GM18868 (cell line): ENCODE measurements around the gene UBALD1.

Experiments
- ATAC-seq: cut with Tn5 transposase; IDR thresholded peaks from one replicate; pipeline ENCODE4 v1.9.1; 2021; ENCODE audit warnings: mild to moderate bottlenecking, moderate library complexity; ENCODE audit not compliant: unreplicated experiment

Gene UBALD1

DNA sequence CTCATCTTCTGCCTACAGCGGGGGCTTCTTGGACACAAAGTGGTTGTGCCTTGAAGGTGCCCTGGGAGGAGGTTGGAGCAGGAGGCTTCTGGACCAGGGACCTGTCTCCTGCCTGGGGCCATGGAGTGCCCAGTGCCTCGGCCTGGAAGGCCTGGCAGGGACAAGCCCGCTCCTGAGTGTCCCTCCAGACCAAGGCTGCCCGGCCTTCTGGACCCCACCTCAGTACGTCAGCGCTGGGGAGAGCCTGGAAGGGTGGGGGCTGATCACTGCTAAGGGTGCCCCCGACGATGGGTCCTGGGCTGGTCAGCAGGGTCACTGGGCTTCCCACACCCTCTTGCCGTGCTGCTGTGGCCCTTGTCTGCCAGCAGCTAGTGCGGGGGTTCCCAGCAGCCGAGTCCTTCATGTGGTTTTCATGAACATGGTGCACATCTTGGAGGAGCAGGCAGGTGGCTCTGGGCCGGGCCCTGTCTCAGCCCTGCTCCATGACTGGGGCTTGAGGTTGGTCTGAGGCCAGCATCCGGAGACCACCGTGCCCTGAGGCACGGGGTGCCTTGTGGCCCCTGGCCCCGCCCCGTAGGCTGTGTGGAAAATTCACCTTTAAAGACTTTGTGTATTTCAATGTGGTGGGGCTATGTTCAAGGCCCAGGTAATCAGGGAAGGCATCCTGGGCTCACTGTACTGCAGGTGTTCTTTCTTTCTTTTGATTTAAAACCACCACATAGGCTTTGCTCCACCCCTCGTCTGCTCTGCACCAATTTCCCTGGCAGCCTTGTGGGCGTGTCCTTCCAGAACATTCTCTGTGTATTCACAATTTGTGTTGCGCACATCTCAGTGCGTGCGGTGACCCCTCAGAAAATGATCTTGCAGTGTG is 32.3 kb upstream of the UBALD1 start:
- ATAC-seq, result no peak

DNA sequence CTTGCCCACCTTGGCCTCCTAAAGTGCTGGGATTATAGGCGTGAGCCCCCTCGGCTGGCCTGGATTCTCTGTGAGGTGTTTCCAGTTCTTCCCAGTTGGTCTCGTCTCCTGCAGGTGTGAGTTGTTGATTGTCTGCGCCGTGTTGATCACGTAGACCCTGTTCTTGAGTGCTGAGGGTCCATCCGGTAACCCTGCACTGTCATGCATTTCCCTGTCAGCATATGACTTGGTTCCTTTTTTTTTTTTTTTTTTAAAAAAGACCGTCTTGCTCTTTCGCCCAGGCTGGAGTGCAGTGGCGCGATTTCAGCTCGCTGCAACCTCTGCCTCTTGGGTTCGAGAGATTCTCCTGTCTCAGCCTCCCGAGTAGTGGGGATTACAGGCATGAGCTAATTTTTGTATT is 27.2 kb upstream of the UBALD1 start:
- ATAC-seq, result no peak

DNA sequence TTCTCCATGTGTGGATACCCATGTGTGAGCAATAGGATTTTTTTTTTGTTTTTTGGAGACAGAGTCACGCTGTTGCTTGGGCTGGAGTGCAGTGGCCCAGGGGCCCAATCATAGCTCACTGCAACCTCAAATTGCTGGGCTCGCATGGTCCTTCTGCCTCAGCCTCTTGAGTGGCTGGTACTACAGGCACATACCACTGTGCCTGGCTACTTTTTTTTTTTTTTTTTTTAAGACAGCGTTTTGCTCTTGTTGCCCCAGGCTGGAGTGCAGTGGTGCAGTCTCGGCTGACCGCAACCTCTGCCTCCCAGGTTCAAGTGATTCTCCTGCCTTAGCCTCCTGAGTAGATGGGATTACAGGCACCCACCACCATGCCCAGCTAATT is 26.6 kb upstream of the UBALD1 start:
- ATAC-seq, result no peak

DNA sequence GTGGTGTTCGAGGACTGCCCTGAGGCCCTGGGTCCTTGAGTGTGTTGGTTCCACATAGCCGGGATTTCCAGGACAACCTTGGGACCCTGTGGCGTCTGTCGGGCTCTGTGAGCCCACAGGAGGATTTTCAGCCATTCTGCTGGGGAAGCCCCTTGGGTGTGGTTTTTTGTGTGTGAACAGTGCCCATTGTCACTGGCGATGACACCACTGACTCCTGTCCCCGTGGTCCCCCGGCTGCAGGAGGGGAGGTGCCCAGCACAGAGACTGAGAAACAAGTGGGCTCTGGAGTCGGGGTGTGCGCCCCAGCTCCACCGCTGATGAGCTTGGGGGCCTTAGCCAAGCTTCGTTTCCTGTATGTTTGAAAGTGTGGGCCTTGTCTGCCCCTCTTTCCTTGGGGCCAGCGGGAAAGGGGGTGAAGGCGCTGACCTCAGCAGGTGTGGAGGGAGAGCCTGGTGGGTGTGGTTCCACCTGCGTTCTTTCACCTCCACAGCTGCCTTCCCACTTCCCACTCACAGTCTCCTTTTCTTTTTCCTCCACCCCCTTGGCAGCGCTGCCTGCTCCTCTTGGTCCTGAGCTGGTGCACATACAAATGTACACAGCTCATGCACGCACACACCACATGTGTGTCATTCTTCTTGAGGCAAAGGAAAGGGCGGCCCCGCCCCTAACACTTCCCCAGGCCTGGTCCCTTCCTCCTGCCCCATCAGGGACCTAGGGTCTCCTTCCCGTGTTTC is 26.1 kb upstream of the UBALD1 start:
- ATAC-seq, result no peak

DNA sequence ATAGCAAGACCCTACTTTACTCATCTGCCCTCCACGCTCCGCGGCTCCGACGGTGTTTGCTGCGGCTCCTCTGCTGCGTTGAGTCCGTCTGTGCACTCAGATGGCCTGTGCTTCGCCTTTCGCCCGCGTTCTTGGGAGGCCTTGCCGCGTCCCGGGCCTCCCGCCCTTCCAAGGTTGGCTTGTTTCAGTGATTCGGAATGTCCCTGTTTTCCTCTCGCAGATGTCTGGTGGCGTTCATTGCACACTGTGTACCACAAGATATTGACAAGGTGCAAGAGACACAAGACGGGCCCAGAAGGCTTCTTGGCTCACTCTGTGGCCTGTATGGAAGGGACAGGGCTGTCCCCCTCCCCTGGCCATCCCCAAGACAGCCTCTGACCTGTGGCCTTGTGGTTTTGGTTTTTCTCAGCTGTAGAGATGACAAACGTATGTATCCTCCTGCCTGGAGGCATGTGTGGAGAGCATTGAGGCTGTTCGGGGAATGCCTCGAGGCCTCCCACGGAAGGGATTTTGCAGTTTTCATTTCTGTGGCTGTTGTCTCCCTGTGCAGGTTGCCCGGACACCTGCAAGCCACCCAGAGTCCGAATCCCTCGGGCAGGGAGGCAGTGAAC is 25.3 kb upstream of the UBALD1 start:
- ATAC-seq, result no peak

DNA sequence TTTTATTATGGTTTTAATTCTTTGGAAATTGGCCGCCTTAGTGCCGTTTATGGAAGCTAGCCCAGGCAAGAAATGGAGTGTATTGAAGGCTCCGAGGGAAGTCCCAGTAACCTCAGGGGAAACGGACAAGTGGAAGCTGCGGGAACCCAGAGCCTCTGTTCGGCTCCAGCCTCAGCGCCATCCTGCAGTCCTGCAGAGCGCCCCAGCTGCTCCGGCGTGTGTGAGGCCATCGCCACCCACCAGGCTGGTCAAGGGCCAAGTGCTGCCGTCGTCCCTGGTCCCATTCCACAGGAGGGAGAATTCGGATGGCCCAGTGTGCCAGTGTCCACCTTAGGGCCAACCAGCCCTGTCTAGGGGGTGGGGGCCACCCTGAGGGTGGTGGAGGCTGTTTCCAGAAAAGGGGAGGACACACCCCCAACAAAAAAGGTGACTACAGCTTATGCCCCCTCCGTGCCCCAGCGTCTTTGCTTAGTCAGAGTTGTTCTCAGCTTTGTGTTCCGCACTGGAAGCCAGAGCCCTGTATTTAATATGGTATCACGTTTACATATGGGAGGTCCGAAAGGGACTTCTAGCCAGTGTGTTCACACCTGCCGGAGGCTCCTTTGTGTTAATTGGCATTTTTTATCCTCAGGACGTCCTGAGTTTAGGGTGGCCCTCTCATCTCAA is 22.9 kb upstream of the UBALD1 start:
- ATAC-seq, result no peak

DNA sequence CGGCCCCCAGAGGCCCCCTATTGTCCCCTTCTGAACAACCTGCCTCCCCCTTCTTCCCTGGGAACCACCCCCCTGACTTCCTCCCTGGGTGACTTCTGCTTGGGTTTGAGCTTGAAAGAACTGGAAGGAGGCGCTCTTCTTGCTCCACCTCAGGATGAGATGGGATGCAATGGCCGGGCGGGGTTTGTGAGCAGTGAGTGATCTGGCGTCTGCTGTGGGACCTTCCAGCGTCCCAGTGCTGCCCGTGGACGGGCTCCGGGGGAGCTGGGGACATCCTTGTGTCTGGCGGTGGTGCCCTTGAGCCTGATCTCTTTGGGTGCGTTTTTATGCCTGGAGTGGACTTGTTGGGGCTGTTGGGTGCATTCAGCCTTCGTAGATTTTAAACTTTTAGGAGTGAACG is 21.5 kb upstream of the UBALD1 start:
- ATAC-seq, result no peak

DNA sequence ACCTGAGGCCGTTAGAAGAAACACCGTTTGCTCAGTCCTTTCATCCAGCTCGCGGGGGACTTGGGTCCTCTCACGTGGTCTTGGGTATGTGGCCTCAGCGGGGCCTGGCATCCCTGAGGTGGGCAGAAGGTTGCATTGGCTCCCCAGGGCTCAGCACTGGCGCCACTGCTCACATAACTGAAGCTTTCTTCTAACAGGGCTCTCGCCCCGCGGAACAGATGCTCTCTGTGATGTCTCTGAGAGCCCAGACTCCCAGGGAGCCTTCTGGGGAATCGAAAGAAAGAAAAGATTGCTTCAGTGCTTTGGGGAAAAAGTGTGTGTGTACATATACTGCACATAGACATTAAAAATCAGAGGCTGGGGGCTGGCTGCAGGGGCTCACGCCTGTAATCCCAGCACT is 20.1 kb upstream of the UBALD1 start:
- no peak for ATAC-seq

DNA sequence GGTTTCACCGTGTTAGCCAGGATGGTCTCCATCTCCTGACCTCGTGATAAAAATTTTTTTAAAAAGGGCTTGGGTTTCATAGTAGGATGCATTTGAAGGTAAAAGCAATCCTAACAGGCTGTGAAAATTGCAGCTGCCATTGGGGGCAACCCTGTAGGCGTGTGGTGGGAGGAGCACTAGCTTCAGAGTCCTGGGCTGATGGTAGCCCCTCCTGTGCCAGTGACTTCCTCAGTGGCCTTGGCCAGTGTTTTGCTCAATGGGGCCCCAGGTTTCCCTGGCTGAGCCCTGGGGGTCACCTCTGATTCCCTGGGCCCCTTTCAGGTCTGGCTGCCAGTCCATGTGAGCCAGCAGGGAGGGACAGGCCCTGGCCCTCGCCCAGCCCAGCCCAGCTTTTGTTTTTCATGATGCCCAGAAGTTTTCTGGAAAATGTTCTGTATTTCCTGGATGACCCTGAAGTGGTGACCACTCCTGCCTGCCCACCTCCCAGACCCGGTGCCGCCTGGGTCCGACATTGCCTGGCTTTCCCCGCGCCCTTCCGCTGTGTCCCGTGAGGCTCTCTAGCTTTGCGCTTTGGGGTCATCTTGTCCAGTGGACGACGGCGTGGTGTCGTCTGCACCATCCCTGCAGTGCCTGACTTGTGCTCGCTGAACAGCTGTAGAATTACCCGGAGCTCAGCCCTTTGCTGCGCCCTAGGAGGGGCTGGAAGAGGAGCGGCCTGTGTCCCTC is 19.4 kb upstream of the UBALD1 start:
- no peak for ATAC-seq

DNA sequence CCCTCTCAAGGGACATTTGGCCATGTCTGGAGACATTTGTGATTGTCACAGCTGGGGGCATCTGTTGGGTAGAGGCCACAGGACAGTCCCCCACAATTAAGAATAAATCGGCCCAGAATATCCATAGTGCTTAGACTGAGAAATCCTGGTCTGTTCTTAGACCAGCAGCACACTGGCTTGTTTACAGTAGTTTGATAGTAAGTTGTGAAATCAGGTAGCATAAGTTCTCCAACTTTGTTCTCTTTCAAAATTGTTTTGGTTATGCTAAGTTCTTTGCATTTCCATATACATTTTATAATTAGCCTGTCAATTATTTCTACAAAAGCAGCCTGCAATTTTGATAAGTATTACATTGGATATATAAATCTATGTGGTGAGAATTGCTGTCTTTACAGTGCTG is 16.8 kb upstream of the UBALD1 start:
- ATAC-seq, result no peak

DNA sequence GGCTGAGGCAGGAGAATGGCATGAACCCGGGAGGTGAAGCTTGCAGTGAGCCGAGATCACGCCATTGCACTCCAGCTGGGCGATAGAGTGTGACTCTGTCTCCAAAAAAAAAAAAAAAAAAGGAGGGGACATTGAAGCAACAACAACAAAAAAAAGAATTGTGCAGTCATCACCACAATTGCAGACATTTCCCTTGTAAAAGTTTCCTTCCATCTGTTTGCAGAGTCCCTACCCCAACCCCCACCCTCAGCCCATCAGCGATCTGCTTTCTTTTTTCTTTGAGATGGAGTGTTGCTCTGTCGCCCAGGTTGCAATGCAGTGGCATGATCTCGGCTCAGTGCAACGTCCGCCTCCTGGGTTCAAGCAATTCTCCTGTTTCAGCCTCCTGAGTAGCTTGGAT is 13.6 kb upstream of the UBALD1 start:
- no peak for ATAC-seq

DNA sequence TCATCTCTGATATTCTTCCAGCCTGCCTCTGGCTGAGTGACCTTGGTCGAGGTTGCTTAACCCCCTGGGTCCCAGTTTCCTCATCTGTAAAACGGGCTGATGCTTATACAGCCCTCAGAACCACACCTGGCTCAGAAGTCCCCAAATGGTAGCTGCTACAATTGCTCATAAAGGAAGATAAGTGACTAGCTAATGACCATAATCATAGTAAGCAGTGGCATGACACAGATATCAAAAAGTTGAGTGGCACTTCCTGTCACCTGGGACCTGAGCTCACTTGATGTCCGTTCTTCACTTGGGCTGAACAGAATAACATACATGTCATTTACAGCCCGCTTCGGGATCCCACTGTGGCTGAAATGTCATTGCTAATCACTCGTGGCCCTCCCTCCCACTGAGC is 11.7 kb upstream of the UBALD1 start:
- no peak for ATAC-seq

DNA sequence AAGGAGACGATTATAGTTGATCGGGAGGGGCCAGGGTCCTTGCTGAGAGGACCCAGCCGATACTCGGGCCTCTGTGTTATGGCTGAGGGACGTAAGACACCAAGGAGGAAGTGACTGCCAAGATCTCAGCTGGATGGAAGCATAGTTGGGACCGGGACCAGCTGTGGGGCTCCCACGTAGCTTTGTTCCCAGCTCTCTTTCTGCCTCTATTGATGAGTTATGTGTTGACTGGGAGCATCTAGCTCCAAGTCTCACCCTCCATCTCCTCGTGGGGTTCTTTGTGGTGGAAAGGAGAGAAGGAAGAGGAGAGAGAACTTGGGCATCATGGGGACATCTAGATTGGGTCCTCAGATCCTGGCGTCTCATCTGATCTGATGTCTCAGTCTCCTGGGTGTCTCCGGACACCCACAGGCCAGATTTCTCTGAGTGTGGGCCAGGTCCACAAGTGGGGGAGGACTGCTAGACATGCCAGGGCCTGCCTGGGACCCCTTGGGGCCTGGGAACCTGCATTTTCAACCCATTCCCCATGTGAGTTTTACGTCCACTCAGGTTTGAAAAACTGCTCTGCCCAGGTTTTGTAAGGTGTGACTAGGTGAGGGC is 11.0 kb upstream of the UBALD1 start:
- ATAC-seq, result no peak

DNA sequence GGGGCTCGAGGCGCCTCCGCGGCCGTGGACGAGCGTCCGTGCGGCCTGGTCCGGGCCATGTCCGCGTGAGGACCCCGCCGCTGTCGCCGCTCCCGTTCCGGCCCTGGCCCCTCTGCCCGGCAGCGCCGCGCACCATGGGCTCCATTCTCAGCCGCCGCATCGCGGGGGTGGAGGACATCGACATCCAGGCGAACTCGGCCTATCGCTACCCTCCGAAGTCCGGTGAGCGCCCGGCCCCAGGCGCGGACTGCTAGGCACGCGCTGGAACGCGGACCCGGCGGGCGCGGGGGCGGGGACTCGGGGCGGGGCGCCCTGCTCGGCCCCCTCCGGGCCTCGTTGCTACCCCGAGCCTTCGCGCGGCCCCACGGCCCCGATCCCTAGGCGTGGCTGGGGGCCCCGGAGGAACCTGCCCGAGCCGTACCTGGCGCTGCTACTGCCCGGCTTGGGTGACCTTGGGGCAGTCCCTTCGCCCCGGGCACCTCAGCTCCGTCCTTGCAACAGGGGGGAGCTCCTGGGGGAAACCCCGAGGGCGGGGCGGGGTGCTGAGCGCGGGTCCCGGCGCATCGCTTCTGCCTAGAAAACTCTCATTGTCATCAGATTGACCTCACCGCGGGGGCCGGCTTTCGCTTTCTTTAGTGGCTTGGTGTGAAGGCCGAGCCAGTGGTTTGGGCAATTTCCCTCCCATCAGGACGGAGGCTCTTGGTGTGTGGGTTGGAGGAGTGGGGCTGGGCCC is 10.3 kb upstream of the UBALD1 start:
- ATAC-seq, result peak; percentile 61

DNA sequence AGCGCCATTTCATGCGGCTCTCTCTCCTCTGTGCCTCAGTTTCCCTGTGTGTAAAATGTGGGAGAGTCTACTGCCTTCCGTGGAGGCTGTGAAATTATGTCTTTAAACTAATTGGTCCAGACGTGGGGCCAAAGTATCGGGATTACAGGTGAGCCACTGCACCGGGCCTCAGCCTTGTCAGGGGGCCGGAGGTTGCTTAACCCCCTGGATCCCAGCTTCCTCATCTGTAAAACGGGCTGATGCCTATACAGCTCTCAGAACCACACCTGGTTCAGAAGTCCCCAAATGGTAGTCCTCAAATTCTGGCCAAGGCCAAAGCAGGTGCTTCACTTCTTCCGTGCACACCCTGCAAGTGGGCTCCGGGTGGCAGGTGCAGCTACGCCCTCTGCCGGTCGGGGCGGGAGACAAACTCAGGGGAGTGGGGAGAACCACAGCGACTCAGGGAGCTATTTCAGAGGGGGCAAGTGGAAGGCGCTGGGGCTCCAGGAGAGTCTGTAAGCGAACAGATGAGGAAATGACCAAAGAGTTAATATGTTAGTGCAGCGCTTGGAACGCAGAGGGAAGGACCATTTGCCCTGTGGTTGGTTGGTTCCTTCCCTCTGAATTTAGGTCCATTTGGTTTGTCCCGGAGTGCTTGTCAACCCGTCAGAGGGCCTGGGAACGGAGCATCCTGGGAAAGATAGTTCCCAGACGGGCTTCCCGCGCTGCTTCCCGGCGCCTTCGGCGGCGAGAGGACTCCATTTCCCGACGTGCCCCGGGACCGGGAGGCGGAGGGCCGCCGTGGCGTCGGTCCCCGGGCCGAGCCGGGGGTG is 9.5 kb upstream of the UBALD1 start, which contains the start of gene MGRN1:
TSS of gene MGRN1 (plus strand) at position 812 of the 812 bp plus-strand sequence. CDS start 135 bp downstream, outside the sequence.
- peak; percentile 70 for ATAC-seq

DNA sequence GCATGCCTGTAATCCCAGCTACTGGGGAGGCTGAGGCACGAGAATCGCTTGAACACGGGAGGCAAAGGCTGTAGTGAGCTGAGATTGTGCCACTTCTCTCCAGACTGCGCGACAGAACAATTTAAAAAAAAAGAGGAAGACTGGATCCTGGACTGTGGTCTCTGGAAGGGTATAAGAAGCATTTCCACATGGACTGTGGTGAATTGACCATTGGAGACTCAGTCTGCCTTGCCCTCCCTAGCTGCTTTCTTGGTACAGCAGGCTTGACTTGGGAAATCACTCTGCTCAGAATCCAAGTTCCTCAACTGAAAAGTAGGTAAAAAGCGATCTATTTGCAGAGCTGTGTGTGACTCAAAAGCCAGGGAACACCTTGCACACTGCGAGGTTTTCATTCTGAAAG is 8.9 kb upstream of the UBALD1 start:
- no peak for ATAC-seq

DNA sequence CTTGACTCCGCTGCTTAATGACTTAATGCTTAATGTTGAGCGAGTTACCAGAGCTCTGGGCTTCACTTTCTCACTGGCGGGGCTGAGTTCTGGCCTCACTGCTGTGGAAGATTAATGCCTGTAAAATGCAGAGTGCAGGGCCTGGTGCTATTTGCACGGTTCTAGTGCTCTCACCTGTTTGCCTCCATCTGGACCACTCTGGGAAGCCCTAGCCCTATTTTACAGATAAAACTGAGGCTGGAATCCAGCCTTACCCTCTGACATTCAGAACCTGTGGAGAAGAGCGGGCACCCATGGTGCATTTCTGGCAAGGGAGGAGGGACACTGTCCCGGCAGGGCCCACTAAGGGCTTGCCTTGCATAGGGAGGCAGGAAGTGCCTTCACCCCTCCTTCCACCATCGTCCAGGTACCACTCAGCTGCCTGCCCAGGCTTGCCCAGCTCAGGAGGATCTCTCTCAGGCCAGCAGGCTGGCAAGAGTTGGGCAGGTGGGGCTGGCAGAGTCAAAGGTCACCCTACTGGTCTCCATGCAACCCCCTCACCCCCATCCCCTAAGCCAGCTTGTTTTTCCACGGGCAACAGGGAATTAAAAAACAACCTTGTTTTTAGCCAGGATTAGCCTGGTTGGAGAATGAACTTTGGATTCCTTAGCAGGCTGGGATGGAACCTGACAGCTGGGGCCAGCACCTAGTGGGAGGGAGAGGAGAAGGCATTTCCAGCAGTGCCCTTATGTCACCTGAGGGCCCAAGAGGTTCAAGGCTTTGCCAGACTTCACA is 4.1 kb upstream of the UBALD1 start:
- ATAC-seq, result no peak

DNA sequence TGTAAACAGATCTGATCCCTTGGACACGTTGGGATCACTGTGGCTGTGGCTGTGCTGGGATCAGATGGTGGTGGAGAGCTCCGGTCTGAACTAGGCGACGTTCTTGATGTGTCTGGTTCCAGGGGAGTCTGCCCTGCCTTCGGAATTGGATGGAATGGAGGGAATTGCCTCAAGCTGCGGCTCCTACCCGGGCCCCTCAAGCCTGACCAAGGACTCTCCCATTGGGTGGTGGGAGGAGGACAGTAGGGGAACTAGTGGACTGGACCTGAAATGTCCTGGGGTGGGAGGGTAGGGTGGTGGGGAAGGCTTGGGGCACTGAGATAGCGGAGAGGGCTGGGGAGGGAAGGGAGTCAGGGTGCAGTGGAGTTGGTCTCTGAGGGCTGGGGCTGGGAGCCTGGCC is 3.2 kb upstream of the UBALD1 start:
- ATAC-seq, result no peak
